HG02588 (cell line): ENCODE measurements around the gene IL27RA.
"Not testable (repeated sequence)": the region's sequence is repeated elsewhere in the genome, so short reads cannot be mapped to it uniquely, and the experiment has no call there.

ENCODE experiments used
- ATAC-seq: cut with Tn5 transposase; IDR thresholded peaks from one replicate; pipeline ENCODE4 v1.9.1; 2021; ENCODE audit warnings: mild to moderate bottlenecking, moderate library complexity; ENCODE audit not compliant: unreplicated experiment

Gene IL27RA

GRCh38 chr19:14027856-14028450 is 3.6 kb upstream of the IL27RA start, which contains the start of gene RLN3:
Gene RLN3 (plus strand): TSS chr19:14028148. CDS start chr19:14028205, 57 bp downstream.
- no peak for ATAC-seq

DNA sequence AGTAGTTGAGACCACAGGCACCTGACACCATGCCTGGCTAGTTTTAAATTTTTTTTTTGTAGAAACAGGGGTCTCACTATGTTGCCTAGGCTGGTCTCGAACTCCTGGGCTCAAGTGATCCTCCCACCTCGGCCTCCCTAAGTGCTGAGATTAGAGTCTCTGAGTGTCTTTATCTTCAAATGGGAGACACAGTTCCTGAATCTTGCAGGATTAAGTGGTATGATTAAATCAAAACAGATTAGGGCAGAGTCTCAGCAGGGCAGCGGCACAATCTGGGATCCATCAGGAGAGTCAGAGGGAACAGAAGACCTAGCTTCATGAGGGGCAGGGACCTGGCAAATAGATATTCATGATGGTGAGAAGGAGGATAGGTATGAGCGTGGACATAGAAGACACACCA is 2.7 kb upstream of the IL27RA start:
- ATAC-seq = no peak

DNA sequence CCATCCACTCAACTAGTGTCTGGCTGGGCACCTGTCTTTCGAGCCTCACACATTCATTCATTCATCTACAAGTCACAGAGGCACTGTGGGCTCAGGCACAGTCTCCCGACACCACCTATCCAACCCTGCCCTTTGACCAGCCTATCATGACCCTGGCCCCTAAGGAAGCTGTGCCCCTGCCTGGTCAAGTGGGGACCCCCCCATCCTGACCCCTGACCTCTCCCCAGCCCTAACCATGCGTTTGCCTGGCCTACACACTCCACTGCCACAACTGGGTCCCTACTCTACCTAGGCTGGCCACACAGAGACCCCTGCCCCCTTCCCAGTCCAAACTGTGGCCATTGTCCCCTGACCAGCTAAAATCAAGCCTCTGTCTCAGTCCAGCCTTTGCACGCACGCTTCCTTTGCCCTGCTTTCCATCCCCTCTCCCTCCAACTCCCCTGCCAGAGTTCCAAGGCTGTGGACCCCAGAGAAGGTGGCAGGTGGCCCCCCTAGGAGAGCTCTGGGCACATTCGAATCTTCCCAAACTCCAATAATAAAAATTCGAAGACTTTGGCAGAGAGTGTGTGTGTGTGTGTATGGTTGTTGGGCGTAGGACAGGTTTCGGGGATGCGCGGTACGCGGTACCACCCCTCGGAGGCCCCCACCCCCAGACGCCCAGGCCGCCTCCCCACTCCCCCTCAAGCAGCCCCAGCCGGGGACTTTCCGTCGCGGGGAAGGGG is 404 bp upstream of the IL27RA start:
- no peak for ATAC-seq

DNA sequence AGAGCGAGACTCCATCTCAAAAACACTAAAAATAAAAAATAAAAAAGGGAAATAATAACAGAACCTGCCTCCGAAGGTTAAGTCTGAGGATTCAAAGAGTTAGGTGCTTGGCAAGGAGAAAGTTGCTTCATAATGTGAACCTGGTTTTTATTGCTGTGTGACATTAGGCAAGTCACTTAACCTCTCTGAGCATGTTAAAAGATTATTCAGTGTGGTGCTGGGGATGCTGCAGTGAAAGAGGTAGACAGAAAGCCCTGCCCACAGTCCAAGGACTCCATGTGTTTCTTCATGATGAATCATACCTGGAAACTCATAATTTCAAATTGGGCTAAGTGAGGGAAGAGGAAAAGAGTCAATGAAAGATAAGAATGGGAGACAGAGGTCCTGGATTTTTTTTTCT is 2.4 kb downstream of the IL27RA start:
- ATAC-seq = no peak

- not testable (repeated sequence) for ATAC-seq
Measured at GRCh38 chr19:14035159-14035558, 3.6 kb downstream of the IL27RA start.

DNA sequence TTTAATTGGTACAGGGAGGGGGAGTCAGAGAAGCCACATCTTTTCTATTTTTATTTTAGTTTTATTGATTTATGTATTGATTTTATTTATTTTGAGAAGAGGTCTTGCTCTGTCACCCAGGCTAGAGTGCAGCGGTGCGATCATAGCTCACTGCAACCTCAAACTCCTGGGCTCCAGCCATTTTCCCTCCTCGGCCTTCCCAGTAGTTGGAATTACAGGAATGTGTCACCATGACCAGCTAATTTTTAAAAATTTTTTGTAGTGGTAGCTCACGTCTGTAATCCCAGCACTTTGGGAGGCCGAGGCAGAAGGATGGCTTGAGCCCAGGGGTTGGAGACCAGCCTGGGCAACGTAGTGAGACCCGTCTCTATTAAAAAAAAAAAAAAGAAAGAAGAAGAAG is 4.1 kb downstream of the IL27RA start:
- no peak for ATAC-seq

DNA sequence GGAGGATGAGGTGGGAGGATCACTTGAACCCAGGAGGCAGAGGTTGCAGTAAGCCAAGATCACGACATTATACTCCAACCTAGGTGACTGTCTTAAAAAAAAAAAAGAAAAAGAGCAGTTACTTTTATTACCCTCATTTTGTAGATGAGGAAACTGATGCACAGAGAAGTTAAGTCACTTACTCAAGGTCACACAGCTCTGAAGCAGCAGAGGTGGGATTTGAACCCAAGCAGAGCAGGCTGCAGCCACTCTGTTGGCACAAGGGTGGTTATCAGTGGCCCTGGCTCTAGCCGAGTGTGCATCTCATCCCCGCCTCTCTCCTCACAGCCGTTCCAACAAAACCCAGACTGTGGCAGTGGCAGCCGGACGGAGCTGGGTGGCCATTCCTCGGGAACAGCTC is 7.6 kb downstream of the IL27RA start:
- no peak for ATAC-seq

DNA sequence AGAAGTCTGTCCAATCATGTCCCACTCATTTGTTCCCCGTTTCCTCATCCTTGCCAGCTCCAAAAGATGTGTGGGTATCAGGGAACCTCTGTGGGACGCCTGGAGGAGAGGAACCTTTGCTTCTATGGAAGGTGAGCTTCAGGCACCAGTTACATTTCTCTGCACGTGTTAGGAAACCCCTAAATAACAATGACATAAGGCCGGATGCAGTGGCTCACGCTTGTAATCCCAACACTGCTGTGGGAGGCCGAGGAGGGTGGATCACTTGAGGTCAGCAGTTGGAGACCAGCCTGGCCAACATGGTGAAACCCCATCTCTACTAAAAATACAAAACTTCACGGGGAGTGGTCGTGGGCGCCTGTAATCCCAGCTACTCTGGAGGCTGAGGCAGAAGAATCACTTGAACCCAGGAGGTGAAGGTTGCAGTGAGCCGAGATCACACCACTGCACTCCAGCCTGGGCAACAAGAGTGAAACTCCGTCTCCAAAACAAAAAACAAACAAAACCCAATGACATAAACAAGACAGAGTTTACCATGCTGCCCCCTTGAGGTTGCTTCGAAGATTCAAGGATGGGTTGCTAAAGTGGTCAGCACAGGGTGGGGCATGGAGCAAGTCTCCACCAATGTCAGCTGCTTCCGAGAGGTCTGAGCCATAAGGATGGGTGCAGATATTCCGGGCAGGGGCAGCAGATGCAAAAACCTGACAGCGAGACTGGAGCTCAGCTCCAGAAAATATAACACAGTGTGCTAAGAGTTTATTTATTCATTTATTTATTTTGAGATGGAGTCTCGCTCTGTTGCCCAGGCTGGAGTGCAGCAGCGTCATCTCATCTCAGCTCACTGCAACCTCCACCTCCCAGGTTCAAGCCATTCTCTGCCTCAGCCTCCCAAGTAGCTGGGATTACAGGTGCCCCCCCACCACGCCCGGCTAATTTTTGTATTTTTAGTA is 11.4 kb downstream of the IL27RA start:
- not testable (repeated sequence) for ATAC-seq

- not testable (repeated sequence) for ATAC-seq
Measured at GRCh38 chr19:14047866-14048265, 16.3 kb downstream of the IL27RA start.

- no peak for ATAC-seq
Measured at GRCh38 chr19:14048443-14049153, 17.0 kb downstream of the IL27RA start.

GRCh38 chr19:14050512-14050911 is 18.9 kb downstream of the IL27RA start:
- no peak for ATAC-seq

DNA sequence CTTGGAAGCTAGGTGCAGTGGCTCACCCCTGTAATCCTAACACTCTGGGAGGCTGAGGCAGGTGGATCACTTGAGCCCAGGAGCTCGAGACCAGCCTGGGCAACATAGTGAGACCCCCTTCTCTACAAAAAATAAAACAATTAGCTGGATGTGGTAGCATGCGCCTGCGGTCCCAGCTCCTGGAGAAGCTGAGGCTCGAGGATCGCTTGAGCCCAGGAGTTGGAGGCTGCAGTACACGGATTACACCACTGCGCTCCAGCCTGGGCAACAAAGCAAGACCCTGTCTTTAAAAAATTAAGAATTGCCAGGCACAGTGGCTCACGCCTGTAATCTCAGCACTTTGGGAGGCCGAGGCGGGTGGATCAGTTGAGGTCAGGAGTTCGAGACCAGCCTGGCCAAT is 19.4 kb downstream of the IL27RA start:
- ATAC-seq = not testable (repeated sequence)

- ATAC-seq = no peak
Measured at GRCh38 chr19:14051980-14052379, 20.4 kb downstream of the IL27RA start.

GRCh38 chr19:14052470-14052869 is 20.9 kb downstream of the IL27RA start:
- ATAC-seq = no peak

GRCh38 chr19:14053032-14053431 is 21.5 kb downstream of the IL27RA start:
- ATAC-seq = no peak

DNA sequence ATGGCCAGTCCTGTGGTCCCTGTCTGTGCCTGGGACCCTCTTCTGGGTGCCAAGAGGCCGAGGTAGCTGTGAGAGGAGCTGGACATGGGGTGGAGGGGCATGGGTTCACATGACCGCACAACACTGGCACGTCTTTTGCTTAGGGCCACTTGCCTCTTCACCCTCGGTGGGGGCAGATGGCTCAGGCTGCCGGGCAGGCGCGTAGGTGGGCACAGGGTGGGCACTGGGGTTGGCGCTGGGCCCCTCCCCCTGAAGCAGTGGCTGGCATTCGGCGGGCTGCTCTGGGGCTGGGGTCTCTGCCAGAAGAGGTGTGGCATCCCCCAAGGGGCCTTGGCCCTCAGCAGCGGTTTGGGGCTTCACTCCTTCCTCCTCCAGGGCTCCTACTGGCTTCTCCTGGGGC is 21.9 kb downstream of the IL27RA start:
- no peak for ATAC-seq

DNA sequence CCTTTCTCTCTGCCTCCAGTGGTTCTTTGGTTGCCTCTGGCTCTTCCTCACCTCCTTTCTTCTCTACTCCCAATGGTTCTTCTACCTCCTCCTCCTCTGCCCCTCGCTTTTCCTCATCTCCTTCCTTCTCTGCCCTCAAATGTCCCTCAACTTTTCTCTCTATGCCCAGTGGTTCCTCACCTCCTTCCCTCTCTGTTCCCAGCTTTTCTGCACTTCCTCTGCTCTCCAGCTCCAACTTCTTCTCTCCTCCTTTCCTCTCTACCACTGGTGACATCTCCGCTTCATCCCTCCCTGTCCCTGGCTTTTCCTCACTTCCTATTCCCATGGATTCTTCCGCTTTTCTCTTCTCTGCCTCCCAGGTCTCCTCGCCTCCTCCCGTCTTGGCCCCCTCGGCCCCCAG is 22.5 kb downstream of the IL27RA start:
- no peak for ATAC-seq

DNA sequence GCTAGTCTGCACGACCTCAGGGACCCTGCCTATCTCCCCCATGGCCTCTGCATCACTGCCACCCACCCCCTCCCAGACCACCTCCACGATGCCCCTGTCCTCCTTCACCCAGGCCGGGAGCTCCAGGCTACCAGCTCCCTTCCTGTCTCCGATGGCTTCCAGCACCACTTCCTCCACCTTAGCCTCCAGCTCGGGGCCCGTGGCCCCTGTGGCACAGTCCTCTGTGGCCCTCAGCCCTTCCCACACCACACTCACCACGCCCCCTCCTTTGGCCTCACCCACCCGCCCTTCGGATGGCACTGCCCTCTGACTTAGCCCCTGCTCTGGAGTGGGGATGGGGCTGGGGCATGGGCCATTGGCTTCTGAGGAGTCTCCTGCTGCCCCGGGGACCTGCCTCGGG is 23.2 kb downstream of the IL27RA start:
- ATAC-seq = no peak

GRCh38 chr19:14055396-14055795 is 23.8 kb downstream of the IL27RA start:
- ATAC-seq = no peak

GRCh38 chr19:14056069-14056666 is 24.6 kb downstream of the IL27RA start:
- ATAC-seq = no peak
